ENCODE results near the gene NUPR1. TPM values are rescaled to one million over a fixed set of nuclear protein-coding genes. Genes with fewer than 3 reads are reported as not detected.

Gene NUPR1
- total RNA-seq, 3 donors from 2014 or later (not counting 1 experiment from before 2014, with no cell fraction given): not detected

- Mint-ChIP-seq H3K4me3 (no peak overlapping the region), H3K36me3 (no peaks in the 10 kb centered on the region), H3K9me3 (no peaks in the 10 kb centered on the region), H3K4me1 (peaks cover 36 to 50% of the 10 kb centered on the region in 2 donors), H3K27ac (peak overlapping the region; percentile 65 to 72), H3K27me3 (ENCODE audit: low read depth in 2 of 2) (no peaks in the 10 kb centered on the region)
- Histone ChIP-seq H3K4me1 (ENCODE audit: control insufficient read depth, insufficient read depth, low read length) (peaks cover 65% of the 10 kb centered on the region), H3K9me3 (ENCODE audit: control insufficient read depth, insufficient read depth, low read length) (no peaks in the 10 kb centered on the region), H3K36me3 (ENCODE audit: control insufficient read depth, insufficient read depth, low read length) (peaks cover 23% of the 10 kb centered on the region), H3K4me3 (ENCODE audit: low read length) (no peak overlapping the region), H3K27me3 (ENCODE audit: control insufficient read depth, insufficient read depth, low read length) (no peaks in the 10 kb centered on the region), H3K27ac (ENCODE audit: low read length) (no peak overlapping the region)
- DNase-seq (no peak), ATAC-seq (no peak)
- no peak for TF ChIP-seq CTCF (IDR thresholded peaks at IDR 0.05)
- 97% methylated on average over 15 of the region's 15 CpGs for WGBS (ENCODE audit: insufficient coverage)
- intact Hi-C loops (cut with micrococcal nuclease): loop anchor here (10.0 kb wide), 1 partner anchor 194 kb away; no protein-coding TSS in a partner anchor
Observed at GRCh38 chr16:28498666-28499381, 40.0 kb downstream of the NUPR1 start.

DNA sequence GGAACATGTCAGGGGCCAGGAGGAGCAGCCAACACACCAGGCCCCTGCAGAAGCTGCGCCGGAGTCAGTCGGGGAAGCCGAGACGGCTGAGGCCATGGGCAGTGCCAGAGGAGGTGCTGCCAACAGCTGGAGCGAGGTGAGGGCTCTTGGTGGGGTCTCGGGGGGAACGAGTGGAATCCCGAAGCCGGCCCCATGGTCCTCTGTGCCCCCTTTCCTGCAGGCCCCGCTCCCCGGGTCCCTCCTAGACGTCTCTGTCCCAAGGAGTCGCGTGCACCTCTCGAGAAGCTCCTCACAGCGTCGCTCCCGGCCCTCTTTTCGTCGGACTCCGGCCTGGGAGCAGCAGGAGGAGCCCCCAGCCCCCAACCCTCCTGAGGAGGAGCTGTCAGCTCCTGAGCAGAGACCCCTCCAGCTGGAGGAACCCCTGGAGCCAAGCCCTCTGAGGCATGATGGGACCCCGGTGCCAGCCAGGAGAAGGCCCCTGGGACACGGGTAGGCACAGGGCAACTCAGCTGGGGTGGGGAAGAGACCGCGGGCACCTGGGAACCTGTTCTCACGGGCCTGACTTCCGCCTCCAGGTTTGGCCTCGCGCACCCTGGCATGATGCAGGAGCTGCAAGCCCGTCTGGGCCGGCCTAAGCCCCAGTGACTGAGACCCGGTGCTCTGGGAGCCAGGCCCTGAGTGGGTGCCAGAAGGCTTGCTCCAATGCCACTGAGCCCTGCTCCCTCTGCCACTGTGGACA, 40.7 kb downstream of the NUPR1 start:
- Histone ChIP-seq H3K4me3 (ENCODE audit: low read length) (no peak overlapping the region), H3K27me3 (ENCODE audit: control insufficient read depth, insufficient read depth, low read length) (no peaks in the 10 kb centered on the region), H3K36me3 (ENCODE audit: control insufficient read depth, insufficient read depth, low read length) (peaks cover 23% of the 10 kb centered on the region), H3K27ac (ENCODE audit: low read length) (no peak overlapping the region), H3K9me3 (ENCODE audit: control insufficient read depth, insufficient read depth, low read length) (no peaks in the 10 kb centered on the region), H3K4me1 (ENCODE audit: control insufficient read depth, insufficient read depth, low read length) (peaks cover 73% of the 10 kb centered on the region)
- no peaks in the 10 kb centered on the region for H3K36me3 Mint-ChIP-seq
- H3K9me3 Mint-ChIP-seq: no peaks in the 10 kb centered on the region
- no peaks in the 10 kb centered on the region for H3K27me3 Mint-ChIP-seq (ENCODE audit: low read depth in 2 of 2)
- intact Hi-C loops (cut with micrococcal nuclease): loop anchor here (10.0 kb wide), 1 partner anchor 193 kb away; no protein-coding TSS in a partner anchor
- peak overlapping the region; percentile 99 for H3K4me3 Mint-ChIP-seq
- TF ChIP-seq CTCF (IDR thresholded peaks at IDR 0.05): no peak
- no peak for ATAC-seq
- H3K27ac Mint-ChIP-seq: peak overlapping the region; percentile 98 to 100
- WGBS (ENCODE audit: insufficient coverage): 95% methylated on average over 33 of the region's 33 CpGs
- DNase-seq: no peak
- peaks cover 42 to 58% of the 10 kb centered on the region in 2 donors for H3K4me1 Mint-ChIP-seq

GRCh38 chr16:28497386-28497785, 41.4 kb downstream of the NUPR1 start:
- H3K4me3 Mint-ChIP-seq: peak overlapping the region; percentile 99
- H3K36me3 ChIP-seq (ENCODE audit: control insufficient read depth, insufficient read depth, low read length): peaks cover 23% of the 10 kb centered on the region
- peak overlapping the region; percentile 96 for H3K27ac ChIP-seq (ENCODE audit: low read length)
- no peak for ATAC-seq
- no peak overlapping the region for H3K4me3 ChIP-seq (ENCODE audit: low read length)
- intact Hi-C loops (cut with micrococcal nuclease): loop anchor here (10.0 kb wide), 1 partner anchor 193 kb away; no protein-coding TSS in a partner anchor
- H3K27me3 ChIP-seq (ENCODE audit: control insufficient read depth, insufficient read depth, low read length): no peaks in the 10 kb centered on the region
- no peak for DNase-seq
- H3K4me1 ChIP-seq (ENCODE audit: control insufficient read depth, insufficient read depth, low read length): peaks cover 80% of the 10 kb centered on the region
- peaks cover 42 to 61% of the 10 kb centered on the region in 2 donors for H3K4me1 Mint-ChIP-seq
- WGBS (ENCODE audit: insufficient coverage): 97% methylated on average over 9 of the region's 9 CpGs
- H3K27me3 Mint-ChIP-seq (ENCODE audit: low read depth in 2 of 2): no peaks in the 10 kb centered on the region
- no peak for TF ChIP-seq CTCF (IDR thresholded peaks at IDR 0.05)
- no peaks in the 10 kb centered on the region for H3K9me3 Mint-ChIP-seq
- no peaks in the 10 kb centered on the region for H3K9me3 ChIP-seq (ENCODE audit: control insufficient read depth, insufficient read depth, low read length)
- no peaks in the 10 kb centered on the region for H3K36me3 Mint-ChIP-seq
- H3K27ac Mint-ChIP-seq: peak overlapping the region; percentile 98 to 100
